Left lung (tissue), 10 donors: ENCODE results near the gene SUCLG1. TPM values are rescaled to one million over a fixed set of nuclear protein-coding genes. Genes with fewer than 3 reads are reported as not detected.
A peak's percentile ranks its signal among the peaks of the same experiment; 100 is the strongest.

Experiments
- ATAC-seq: fragments of 200-7000 bp; cut with Tn5 transposase; one replicate; pipeline ENCODE4 v1.9.1; 2020; ENCODE audit warnings: moderate library complexity
- DNase-seq, 4 donors: peaks; one replicate each; pipeline ENCODE4 v3.0.0-alpha.2; 2013 to 2020
- H3K27ac ChIP-seq, 2 donors: fragments of 200-600 bp; sonication (generic) in 1 of 2; one replicate each; pipeline versions ENCODE4 v1.5.0 to v1.8.0; 2020 to 2021
- H3K27me3 ChIP-seq, 2 donors: fragments of 200-600 bp; sonication (generic) in 1 of 2; one replicate each; pipeline versions ENCODE4 v1.5.0 to v1.8.0; 2020 to 2021
- H3K36me3 ChIP-seq, 2 donors: fragments of 200-600 bp; sonication (generic) in 1 of 2; one replicate each; pipeline versions ENCODE4 v1.5.0 to v1.8.0; 2020 to 2021
- H3K4me1 ChIP-seq, 2 donors: fragments of 200-600 bp; one replicate each; pipeline ENCODE4 v1.8.0; 2021
- H3K4me3 ChIP-seq, 2 donors: fragments of 200-600 bp; sonication (generic) in 1 of 2; one replicate each; pipeline versions ENCODE4 v1.5.0 to v1.8.0; 2020 to 2021; ENCODE audit warnings: mild to moderate bottlenecking in 1 of 2
- H3K9me3 ChIP-seq, 2 donors: fragments of 200-600 bp; sonication (generic) in 1 of 2; one replicate each; pipeline versions ENCODE4 v1.5.0 to v1.8.0; 2020 to 2021
- CTCF ChIP-seq, 2 donors: fragments of 200-600 bp; sonication (generic) in 1 of 2; IDR thresholded peaks; one replicate each; pipeline versions ENCODE4 v1.5.0 to v1.8.0; 2021; ENCODE audit warnings: antibody characterized with exemption in 2 of 2
- intact Hi-C, 2 donors: fragments of 100-400 bp; cut with DNase I; formaldehyde crosslinking; loops; one replicate each; pipeline versions ENCODE4 v1.11.2 to v1.14.2; 2022
- polyA plus RNA-seq, 6 donors: library from polyadenylated mRNA; unstranded; fragments of 120-200 nt; gene quantifications; one replicate each; pipeline ENCODE4 v1.2.1, GENCODE V29; 2013; ENCODE audit not compliant: insufficient read length in 6 of 6
- total RNA-seq, 2 donors: library from RNA; stranded (reverse); fragmentation: NEBNext Ultra II Directional; extraction: Animal tissue kit (Norgen Biotek cat#: 25700); gene quantifications; one replicate each; pipeline ENCODE4 v1.2.1, GENCODE V29; 2021
- donor health status: DM: no; HTN: yes; CAD: no.
- donor health status: DM: no; HTN: no; CAD: no.

SUCLG1 gene
- total and polyA plus RNA-seq, 8 donors: 62.2 to 126 (median 113) TPM

- no peaks in the 10 kb centered on the region for H3K36me3 ChIP-seq
- no peaks in the 10 kb centered on the region for H3K27me3 ChIP-seq
- intact Hi-C loops: no loop called here
- no peak for DNase-seq
- H3K4me1 ChIP-seq: no peaks in the 10 kb centered on the region
- no peak overlapping the region for H3K27ac ChIP-seq
- TF ChIP-seq CTCF (IDR thresholded peaks at IDR 0.05): no peak
- no peak for ATAC-seq
- H3K4me3 ChIP-seq: no peak overlapping the region
- H3K9me3 ChIP-seq: no peaks in the 10 kb centered on the region
These were observed 64.5 kb downstream of the SUCLG1 start for GRCh38 chr2:84394628-84395027.

GRCh38 chr2:84393829-84394228 is 65.3 kb downstream of the SUCLG1 start:
- intact Hi-C loops: no loop called here
- no peak overlapping the region for H3K4me3 ChIP-seq
- no peak for DNase-seq
- TF ChIP-seq CTCF (IDR thresholded peaks at IDR 0.05): no peak
- H3K4me1 ChIP-seq: no peaks in the 10 kb centered on the region
- H3K9me3 ChIP-seq: no peaks in the 10 kb centered on the region
- H3K27me3 ChIP-seq: no peaks in the 10 kb centered on the region
- no peak for ATAC-seq
- no peak overlapping the region for H3K27ac ChIP-seq
- no peaks in the 10 kb centered on the region for H3K36me3 ChIP-seq

GRCh38 chr2:84389794-84390193 is 69.3 kb downstream of the SUCLG1 start:
- intact Hi-C loops: no loop called here
- TF ChIP-seq CTCF (IDR thresholded peaks at IDR 0.05): no peak
- no peaks in the 10 kb centered on the region for H3K27me3 ChIP-seq
- no peak overlapping the region for H3K4me3 ChIP-seq
- ATAC-seq (no peak), DNase-seq (peak in 1 of 4 donors; percentile 24)
- H3K4me1 ChIP-seq: no peaks in the 10 kb centered on the region
- no peak overlapping the region for H3K27ac ChIP-seq
- no peaks in the 10 kb centered on the region for H3K36me3 ChIP-seq
- H3K9me3 ChIP-seq: no peaks in the 10 kb centered on the region

GRCh38 chr2:84388921-84389490 is 70.1 kb downstream of the SUCLG1 start:
- intact Hi-C loops: no loop called here
- Histone ChIP-seq H3K27ac (no peak overlapping the region), H3K27me3 (no peaks in the 10 kb centered on the region), H3K4me1 (no peaks in the 10 kb centered on the region), H3K36me3 (no peaks in the 10 kb centered on the region), H3K9me3 (no peaks in the 10 kb centered on the region), H3K4me3 (no peak overlapping the region)
- ATAC-seq (no peak), DNase-seq (peak in 1 of 4 donors; percentile 31)
- TF ChIP-seq CTCF (IDR thresholded peaks at IDR 0.05): no peak

- intact Hi-C loops: no loop called here
- TF ChIP-seq CTCF (IDR thresholded peaks at IDR 0.05): no peak
- Histone ChIP-seq H3K4me1 (no peaks in the 10 kb centered on the region), H3K27me3 (no peaks in the 10 kb centered on the region), H3K36me3 (no peaks in the 10 kb centered on the region), H3K4me3 (no peak overlapping the region), H3K27ac (no peak overlapping the region), H3K9me3 (no peaks in the 10 kb centered on the region)
- ATAC-seq (no peak), DNase-seq (no peak)
These were observed 70.9 kb downstream of the SUCLG1 start for GRCh38 chr2:84388133-84388532.
